Hindlimb muscle (tissue), 1 donor: ENCODE measurements around the gene USP37. TPM values are rescaled to one million over a fixed set of nuclear protein-coding genes. Genes with fewer than 3 reads are reported as not detected.

ENCODE experiments used
- DNase-seq: peaks from one replicate; pipeline ENCODE4 v3.0.0-alpha.2; 2013
- polyA plus RNA-seq: library from polyadenylated mRNA; unstranded; fragments of 120-200 nt; gene quantifications from one replicate; pipeline ENCODE4 v1.2.1, GENCODE V29; 2013; ENCODE audit not compliant: insufficient read length

USP37 gene
- polyA plus RNA-seq, 1 donor, result 10.1 TPM

DNA sequence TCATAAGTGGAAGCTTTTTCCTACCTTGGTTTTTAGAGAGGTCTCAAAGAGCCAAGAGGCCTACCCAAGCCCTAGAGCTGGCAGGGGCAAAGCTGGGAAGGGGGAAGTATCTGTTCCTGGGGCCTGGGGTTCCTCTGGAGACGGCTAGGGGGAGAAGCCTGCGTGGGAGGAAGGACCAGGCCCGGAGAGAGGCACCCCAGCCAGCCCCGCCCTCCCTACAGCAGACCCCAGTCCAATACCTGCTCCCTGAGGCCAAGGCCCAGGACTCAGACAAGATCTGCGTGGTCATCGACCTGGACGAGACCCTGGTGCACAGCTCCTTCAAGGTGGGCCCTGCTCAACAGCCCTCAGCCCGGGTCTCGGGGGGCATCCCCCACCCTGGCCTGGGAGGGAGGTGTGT is 166.3 kb downstream of the USP37 start:
- DNase-seq, result no peak

DNA sequence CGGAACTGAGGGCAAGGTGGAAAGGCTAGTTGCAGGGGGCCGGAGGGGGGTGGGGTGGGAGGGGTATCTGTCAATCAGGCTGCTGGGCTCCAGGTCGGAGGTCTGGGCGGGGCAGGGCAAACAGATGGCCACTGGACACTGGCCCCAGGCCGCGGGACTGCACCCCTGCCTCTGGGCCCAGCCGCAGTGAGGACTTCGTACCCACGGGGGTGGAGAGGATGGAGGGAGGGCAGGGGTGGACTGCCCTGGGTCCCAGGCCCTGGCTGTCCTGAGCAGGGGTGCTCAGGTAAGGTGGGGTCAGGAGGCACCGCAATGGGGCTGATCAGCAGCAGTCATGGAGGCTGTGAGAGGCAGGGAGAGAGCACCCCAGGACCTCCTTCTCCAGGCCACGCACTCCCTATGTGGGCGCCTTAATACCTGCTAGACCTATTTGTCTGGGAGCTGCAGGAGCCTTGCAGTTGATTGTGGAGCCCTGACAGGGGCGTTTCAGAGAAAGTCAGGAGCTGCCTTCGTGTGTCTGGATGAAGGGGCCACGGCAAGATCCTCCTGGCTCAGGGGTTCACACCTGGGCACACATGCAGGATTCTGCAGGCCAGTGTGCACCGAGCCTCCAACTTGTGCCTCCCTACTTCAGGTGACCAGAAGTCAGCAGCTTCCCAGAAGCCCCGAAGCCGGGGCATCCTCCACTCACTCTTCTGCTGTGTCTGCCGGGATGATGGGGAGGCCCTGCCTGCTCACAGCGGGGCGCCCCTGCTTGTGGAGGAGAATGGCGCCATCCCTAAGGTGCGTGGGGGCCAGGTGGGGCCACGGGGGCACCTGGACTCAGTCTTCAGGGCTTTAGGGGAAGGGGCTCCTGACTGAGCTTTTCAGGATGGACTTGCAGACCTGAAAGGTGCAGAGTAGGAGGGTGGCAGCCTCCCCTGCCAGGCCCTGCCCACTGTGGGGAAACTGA is 166.9 kb downstream of the USP37 start:
- DNase-seq, result no peak

Other genes starting within 250 kb of the USP37 start
- gene CATIP, start 211.5 kb downstream of the USP37 start, polyA plus RNA-seq, result not detected
- gene SLC11A1, start 186.1 kb downstream of the USP37 start, polyA plus RNA-seq, result 1.7 TPM
- 105 TPM for gene CTDSP1, start 168.5 kb downstream of the USP37 start, polyA plus RNA-seq
- 0.09 TPM for gene VIL1, start 149.2 kb downstream of the USP37 start, polyA plus RNA-seq
- gene CNOT9, start 488 bp upstream of the USP37 start, polyA plus RNA-seq, result 38.7 TPM
- gene PLCD4, start 39.5 kb upstream of the USP37 start, polyA plus RNA-seq, result 61.5 TPM
- gene ZNF142, start 91.3 kb upstream of the USP37 start, polyA plus RNA-seq, result 16.8 TPM
- gene BCS1L, start 91.3 kb upstream of the USP37 start, polyA plus RNA-seq, result 38.9 TPM
- 29.4 TPM for gene RNF25, start 103.7 kb upstream of the USP37 start, polyA plus RNA-seq
- 28.0 TPM for gene STK36, start 103.7 kb upstream of the USP37 start, polyA plus RNA-seq
- 26.8 TPM for gene TTLL4, start 142.5 kb upstream of the USP37 start, polyA plus RNA-seq
- 25.4 TPM for gene CYP27A1, start 213.8 kb upstream of the USP37 start, polyA plus RNA-seq